Measurements from ENCODE around the gene HORMAD2.

Gene HORMAD2

GRCh38 chr22:30113494-30113893, 33.2 kb downstream of the HORMAD2 start:
- TF ChIP-seq CTCF (IDR thresholded peaks at IDR 0.05; ENCODE audit: low read depth, low read length), result no peak
- no peak overlapping the region for H3K4me3 ChIP-seq (ENCODE audit: low read depth, low read length)

- H3K4me3 ChIP-seq (ENCODE audit: low read depth, low read length), result no peak overlapping the region
- no peak for TF ChIP-seq CTCF (IDR thresholded peaks at IDR 0.05; ENCODE audit: low read depth, low read length)
These were observed 34.1 kb downstream of the HORMAD2 start for GRCh38 chr22:30114361-30114760.

- TF ChIP-seq CTCF (IDR thresholded peaks at IDR 0.05; ENCODE audit: low read depth, low read length), result no peak
- H3K4me3 ChIP-seq (ENCODE audit: low read depth, low read length), result no peak overlapping the region
These were observed 35.4 kb downstream of the HORMAD2 start for GRCh38 chr22:30115705-30116104.

- no peak overlapping the region for H3K4me3 ChIP-seq (ENCODE audit: low read depth, low read length)
- TF ChIP-seq CTCF (IDR thresholded peaks at IDR 0.05; ENCODE audit: low read depth, low read length), result no peak
These were observed 36.3 kb downstream of the HORMAD2 start for GRCh38 chr22:30116362-30117117.

- no peak for TF ChIP-seq CTCF (IDR thresholded peaks at IDR 0.05; ENCODE audit: low read depth, low read length)
- H3K4me3 ChIP-seq (ENCODE audit: low read depth, low read length), result no peak overlapping the region
These were observed 37.0 kb downstream of the HORMAD2 start for GRCh38 chr22:30117256-30117655.

GRCh38 chr22:30118291-30118690, 38.0 kb downstream of the HORMAD2 start:
- no peak for TF ChIP-seq CTCF (IDR thresholded peaks at IDR 0.05; ENCODE audit: low read depth, low read length)
- H3K4me3 ChIP-seq (ENCODE audit: low read depth, low read length), result no peak overlapping the region

GRCh38 chr22:30121960-30122359, 41.7 kb downstream of the HORMAD2 start:
- TF ChIP-seq CTCF (IDR thresholded peaks at IDR 0.05; ENCODE audit: low read depth, low read length), result no peak
- no peak overlapping the region for H3K4me3 ChIP-seq (ENCODE audit: low read depth, low read length)

Data from WI38 (cell line).